Neural progenitor cell (in vitro differentiated cells): ENCODE data around the gene SCAANT1.

Source experiments
- EZH2 ChIP-seq: fragments of 200-600 bp; sonication (generic); IDR thresholded peaks from 2 replicates; pipeline ENCODE4 v1.6.1; 2017; ENCODE audit warnings: antibody characterized with exemption, mild to moderate bottlenecking, moderate library complexity
- EZH2phosphoT487 ChIP-seq: fragments of 200-600 bp; sonication (generic); IDR thresholded peaks from 2 replicates; pipeline ENCODE4 v1.6.1; 2017; ENCODE audit warnings: antibody characterized with exemption
- TF ChIP-seq, protein P1 (sequence below): fragments of 200-600 bp; sonication (generic); IDR thresholded peaks from 2 replicates; pipeline ENCODE4 v1.5.1; 2017; ENCODE audit warnings: antibody characterized with exemption, mild to moderate bottlenecking

DNA sequence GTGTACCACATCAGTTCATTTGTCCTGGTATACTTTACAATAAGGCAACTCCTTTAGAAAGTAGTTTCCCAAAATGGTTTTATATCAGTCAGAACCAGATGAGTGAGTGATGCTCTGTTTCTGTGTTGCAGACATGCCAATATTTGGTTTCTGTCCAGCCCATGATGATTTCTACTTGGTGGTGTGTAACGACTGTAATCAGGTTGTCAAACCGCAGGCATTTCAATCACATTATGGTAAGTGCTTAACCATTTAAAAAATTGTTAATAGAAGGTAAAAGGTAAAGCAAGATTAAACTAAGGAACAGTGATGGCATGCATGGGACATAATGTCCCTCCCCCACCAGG is 40.0 kb upstream of the SCAANT1 start:
- TF ChIP-seq, protein P1, sequence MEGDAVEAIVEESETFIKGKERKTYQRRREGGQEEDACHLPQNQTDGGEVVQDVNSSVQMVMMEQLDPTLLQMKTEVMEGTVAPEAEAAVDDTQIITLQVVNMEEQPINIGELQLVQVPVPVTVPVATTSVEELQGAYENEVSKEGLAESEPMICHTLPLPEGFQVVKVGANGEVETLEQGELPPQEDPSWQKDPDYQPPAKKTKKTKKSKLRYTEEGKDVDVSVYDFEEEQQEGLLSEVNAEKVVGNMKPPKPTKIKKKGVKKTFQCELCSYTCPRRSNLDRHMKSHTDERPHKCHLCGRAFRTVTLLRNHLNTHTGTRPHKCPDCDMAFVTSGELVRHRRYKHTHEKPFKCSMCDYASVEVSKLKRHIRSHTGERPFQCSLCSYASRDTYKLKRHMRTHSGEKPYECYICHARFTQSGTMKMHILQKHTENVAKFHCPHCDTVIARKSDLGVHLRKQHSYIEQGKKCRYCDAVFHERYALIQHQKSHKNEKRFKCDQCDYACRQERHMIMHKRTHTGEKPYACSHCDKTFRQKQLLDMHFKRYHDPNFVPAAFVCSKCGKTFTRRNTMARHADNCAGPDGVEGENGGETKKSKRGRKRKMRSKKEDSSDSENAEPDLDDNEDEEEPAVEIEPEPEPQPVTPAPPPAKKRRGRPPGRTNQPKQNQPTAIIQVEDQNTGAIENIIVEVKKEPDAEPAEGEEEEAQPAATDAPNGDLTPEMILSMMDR = no peak
- TF ChIP-seq EZH2phosphoT487 (no peak), EZH2 (no peak)
